Activated T-helper 1 cell treated with Interleukin-2 at 50 U/mL for 16 hours (primary cell): ENCODE data around the gene NPLOC4.

Experiments
- DNase-seq: peaks from one replicate; pipeline ENCODE4 v3.0.0-alpha.2; 2020; ENCODE audit warnings: low read depth

Gene NPLOC4

GRCh38 chr17:81565231-81565630 is 71.7 kb downstream of the NPLOC4 start:
- DNase-seq: no peak

GRCh38 chr17:81564778-81565177 is 72.1 kb downstream of the NPLOC4 start:
- no peak for DNase-seq

DNA sequence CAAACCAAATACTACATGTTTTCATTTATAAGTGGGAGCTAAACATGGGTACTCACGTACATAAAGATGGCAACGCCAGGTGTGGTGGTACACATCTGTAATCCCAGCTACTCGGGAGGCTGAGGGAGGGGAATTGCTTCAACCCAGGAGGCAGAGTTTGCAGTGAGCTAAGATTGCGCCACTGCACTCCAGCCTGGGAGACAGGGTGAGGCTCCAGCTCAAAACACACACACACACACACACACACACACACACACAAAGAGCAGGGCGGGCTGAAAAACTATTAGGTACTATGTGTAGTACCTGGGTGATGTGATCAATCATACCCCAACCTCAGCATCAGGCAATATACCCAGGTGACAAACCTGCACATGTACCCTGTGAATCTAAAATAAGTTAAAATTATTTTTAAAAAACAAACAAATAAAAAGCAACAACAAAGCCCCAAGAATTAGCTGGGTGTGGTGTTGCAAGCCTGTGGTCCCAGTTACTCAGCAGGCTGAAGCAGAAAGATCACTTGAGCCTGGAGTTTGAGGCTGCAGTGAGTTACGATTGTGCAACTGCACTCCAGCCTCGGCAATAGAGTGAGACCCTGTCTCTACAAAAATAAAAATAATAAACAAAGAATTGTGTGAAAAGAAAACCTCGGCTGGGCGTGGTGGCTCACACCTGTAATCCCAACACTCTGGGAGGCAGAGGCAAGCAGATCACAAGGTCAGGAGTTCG is 72.9 kb downstream of the NPLOC4 start:
- DNase-seq: no peak

GRCh38 chr17:81561494-81561885 is 75.4 kb downstream of the NPLOC4 start:
- DNase-seq: no peak

- no peak for DNase-seq
Measured at GRCh38 chr17:81558941-81559806, 77.7 kb downstream of the NPLOC4 start.

DNA sequence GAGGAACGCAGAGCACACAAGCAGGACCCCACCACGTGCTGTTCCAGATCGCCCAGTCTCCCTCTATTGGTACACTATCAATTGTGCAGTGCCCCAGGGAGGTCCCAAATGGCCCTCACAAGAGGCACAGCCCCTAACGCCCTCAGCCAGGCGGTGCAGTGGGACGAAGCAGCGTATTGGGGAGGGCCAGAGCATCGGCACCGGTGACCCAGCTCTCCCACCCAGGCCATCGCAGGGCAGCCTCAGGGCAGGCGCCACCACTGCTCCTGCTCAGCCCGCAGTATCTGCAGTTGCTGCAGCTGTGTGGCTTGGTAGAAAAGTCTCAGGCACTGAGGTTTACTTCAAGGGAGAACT is 78.8 kb downstream of the NPLOC4 start:
- DNase-seq: no peak

DNA sequence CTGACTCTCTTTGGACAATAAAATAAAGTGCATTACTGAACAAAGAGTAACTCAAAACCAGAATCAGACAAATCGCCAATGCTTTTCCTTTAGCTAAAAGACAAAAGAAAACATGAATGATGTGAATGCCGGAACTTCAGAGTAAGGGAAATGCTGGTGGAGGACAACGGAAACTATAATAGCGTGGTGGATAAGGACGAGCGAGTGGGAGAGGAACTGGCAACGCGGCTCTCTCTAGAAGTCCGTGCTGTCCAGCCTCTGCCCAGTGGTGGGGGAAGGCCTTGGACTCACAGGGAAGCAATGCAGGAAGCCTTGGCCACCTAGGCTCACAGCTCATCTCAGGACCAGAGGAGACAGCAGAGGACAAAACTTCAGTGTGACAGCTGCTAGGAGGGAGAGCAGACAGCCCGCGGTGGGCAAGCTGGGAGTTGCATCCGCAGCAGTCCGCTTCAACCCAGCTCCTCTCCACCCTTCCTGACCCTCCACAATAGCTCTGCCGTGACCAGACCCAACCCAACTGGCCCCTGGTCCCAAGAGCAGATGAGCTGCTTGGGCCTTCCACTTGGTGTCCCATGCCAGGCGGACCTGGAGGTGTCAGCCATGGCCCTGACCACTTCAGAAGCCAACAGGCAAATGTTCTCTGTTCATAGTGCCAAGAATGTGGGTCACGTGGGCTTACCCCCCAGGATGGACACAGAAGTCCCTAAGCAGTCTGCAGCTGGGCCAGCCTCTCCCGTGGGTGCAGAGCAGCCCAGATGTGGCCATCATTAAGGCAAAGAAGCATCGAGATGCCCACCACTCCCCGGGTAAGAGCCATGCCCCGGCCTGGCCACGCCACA is 79.4 kb downstream of the NPLOC4 start:
- DNase-seq: no peak

DNA sequence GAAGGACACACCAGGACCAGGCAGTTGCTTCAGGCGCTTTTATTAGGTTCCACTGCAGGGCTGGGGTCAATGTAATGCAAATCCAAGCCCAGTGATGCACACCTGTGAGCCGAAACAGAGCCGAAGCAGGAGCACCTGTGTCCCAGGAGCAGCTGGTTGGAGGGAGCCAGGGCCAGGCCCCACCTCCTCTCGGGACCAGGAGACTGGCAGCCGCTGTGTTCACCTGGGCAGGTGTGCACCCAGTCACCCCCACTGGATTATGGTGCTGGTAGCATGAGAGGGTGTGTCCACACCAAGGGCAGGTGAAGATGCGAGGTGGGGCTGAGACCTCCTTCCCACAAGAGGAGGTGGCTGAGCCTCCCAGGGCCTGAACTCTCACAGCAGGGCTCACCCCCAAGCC is 80.0 kb downstream of the NPLOC4 start:
- DNase-seq: no peak

GRCh38 chr17:81556175-81556691 is 80.7 kb downstream of the NPLOC4 start:
- DNase-seq: no peak

GRCh38 chr17:81553616-81554181 is 83.2 kb downstream of the NPLOC4 start:
- DNase-seq: no peak

DNA sequence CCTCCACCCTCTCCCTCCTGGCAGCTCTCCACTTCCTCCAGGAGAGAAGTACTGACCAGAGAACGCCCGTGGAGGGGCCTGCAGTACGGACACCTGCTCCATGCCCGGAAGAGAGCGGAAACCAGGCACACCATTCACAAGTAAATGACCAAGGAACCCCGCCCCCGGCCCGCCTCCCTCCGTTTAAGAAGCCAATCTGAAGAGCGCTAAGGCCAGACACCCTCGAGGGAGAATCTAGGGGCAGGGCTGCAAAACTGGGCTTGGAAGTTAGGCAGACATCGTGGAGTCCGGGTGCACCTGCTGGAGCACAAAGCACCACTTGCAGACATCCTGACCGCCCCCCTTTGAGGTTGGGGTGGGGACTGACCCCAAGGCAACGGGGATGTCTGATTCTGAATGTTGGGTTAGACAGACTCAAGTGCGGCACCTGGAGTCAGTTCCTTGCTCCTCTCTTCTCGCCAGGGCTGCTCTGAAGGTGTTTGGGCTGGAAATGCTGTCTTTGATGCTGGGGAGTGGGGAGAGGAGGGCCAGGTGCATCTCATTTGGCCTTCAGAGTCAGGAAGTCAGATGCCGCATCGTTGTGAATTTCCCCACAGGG is 83.8 kb downstream of the NPLOC4 start:
- DNase-seq: peak; percentile 61

- DNase-seq: peak; percentile 76
Measured at GRCh38 chr17:81552244-81553017, 84.5 kb downstream of the NPLOC4 start, which contains the start of gene FAAP100. TSS of gene FAAP100 (minus strand) at chr17:81552353. CDS start at chr17:81552330, 23 bp downstream.

DNA sequence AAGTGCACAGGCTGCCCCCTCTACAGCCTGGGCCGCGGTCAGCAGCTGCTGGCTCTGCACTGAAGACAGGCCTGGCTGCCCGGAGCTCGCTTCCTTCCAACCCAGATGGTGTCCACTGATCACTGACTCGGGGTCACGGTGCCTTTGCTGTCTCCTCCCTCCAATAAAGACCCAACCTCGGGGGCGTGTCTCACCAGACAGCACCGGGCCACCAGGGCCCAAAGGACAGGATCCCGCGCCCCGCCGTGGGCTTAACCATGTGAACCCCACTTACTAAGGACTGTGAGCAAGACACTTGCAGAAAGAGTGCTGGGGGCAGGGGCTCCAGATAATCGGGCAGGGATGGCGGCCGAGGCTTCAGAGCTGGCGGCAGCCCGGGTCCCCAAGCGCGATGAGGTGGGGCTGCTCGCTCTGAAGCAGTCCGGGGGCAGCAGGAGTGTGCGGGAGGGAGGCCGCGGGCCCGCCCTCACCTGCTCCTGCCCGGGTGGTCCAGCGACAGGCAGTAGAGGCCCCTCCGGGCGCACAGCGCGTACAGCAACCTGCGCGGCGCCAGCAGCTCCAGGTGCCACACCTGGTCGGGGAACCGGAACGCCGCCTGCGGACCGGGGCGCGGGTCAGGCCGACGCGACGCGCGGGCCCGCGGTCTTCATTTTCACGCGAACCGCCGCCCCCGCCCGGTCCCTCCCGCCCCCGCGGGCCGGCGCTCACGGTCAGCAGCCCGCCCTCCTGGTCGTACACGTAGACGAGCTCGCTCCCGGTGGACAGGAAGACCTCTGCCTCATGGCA is 85.3 kb downstream of the NPLOC4 start:
- no peak for DNase-seq

- no peak for DNase-seq
Measured at GRCh38 chr17:81550830-81551457, 86.0 kb downstream of the NPLOC4 start.

DNA sequence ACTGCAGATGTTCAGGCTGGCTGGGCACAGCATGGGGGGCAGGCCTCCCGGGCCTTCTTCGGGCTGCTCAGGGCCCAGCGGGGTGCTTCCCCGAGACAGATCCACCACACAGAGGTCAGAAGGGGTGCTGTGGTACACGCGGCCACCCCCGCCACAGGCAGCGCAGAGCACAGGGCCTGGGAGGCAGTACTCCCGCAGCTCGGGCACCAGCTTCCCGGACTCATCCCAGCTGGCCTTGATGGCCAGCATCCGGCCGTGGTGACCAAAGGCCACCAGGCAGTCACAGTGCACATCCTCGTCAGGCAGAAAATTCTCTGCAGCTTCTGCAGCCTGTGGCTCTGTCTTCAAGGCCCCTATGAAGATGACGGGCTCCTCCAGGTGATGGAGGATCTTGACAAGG is 86.6 kb downstream of the NPLOC4 start:
- DNase-seq: no peak

DNA sequence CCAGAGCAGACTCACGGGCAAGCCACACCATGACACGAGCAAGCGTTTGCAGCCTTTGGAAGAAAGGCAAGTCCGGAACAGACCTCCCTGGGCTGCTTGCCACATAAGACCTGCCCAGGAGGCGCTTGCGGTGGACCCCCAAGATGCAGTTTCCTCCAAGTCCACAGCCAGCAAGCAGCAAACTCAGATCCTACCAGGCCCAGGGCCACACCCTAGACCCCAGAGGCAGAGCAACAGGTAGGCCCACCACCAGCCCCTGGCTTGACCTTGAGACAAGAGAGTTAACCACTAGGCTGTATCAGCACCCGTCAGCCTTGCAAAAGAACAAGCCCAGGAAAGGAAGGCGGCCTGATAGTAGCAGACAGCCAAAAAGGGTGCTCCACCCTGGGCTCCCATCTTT is 87.1 kb downstream of the NPLOC4 start:
- DNase-seq: no peak

- DNase-seq: no peak
Measured at GRCh38 chr17:81549031-81549557, 87.8 kb downstream of the NPLOC4 start.

DNA sequence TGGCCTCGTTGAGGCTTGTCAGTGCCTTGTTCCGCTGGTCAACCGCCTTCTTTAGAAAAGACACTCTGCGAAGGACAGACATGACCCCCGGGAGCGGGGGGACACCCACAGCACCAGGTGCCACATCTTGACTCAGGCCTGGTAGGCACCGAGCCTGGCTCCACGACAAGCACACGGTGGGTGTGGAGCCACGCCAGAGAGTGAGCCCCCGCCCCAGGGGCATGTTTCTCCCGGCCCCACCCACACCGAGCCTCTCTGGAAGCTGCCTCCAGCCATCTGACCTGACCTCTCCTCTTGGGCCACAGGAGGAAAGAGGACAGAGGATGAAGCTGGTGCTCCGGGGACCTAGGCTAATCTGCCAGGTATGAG is 89.3 kb downstream of the NPLOC4 start:
- no peak for DNase-seq

GRCh38 chr17:81546906-81547613 is 89.9 kb downstream of the NPLOC4 start:
- DNase-seq: no peak
